Fibroblast of lung (primary cell): Measurements from ENCODE around the gene SOX1.

Experiments used
- EZH2 ChIP-seq: IDR thresholded peaks from 2 replicates; pipeline ENCODE4 v1.5.1; 2012; ENCODE audit warnings: low read length, control low read depth, mild to moderate bottlenecking; ENCODE audit errors: missing control alignments
- TF ChIP-seq, protein P1 (sequence below), 2 donors: IDR thresholded peaks in 1 of 2; conservative IDR thresholded peaks in 1 of 2; 1 replicate in 1 of 2; 2 replicates in 1 of 2; pipeline ENCODE4 v1.5.1; 2011 to 2012; ENCODE audit warnings: low read length in 2 of 2, control low read depth in 1 of 2, inconsistent platforms in 1 of 2, low read depth in 1 of 2, mild to moderate bottlenecking in 1 of 2

DNA sequence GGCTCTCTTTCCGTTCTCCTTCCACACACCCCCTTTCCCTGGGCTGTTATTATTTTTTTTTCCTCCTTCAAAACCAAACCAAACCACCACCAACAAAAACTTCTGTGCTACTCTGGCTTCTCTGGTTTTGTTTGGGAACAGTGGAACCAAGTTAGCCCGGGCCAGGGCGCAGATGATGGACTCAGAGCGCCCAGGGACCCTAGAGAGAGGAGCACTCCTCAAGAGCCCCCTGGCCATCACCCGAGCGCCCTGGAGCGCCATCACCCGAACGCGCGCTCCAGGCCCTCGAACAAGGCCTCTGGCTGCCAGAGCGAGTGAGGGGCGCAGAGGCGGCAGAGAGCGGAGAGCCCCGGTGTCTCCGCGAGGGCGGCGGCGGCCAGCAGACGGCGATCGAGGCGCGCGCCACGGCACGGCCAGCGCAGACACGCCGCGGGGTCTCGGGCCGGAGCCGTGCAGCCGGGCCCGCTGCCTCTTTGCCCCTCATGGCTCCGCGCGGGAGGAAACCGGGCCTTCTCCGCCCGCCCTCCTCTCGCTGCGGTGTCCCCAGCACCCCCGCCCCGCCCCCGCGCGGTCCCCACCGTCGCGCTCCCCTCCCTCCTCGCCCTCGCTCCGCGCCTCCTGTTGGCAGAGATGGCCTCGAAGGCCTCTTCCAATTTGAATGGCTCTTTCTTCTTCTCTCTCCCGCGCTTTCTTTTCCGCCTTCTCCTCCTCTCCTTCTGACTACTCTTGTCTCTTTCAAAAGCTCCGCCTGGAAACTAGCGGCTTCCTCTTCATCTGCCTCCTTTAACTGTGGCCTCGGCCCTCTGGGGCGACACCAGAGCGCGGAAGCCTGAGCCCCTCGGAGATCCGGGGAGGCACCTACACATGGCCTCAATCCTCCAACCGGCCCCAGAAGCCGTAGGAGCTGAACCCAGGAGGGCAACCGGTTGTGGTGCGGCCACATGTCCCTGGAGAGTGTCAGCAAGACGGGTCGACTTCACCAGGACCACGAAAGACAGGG, 4.1 kb upstream of the SOX1 start:
- TF ChIP-seq, protein P1, sequence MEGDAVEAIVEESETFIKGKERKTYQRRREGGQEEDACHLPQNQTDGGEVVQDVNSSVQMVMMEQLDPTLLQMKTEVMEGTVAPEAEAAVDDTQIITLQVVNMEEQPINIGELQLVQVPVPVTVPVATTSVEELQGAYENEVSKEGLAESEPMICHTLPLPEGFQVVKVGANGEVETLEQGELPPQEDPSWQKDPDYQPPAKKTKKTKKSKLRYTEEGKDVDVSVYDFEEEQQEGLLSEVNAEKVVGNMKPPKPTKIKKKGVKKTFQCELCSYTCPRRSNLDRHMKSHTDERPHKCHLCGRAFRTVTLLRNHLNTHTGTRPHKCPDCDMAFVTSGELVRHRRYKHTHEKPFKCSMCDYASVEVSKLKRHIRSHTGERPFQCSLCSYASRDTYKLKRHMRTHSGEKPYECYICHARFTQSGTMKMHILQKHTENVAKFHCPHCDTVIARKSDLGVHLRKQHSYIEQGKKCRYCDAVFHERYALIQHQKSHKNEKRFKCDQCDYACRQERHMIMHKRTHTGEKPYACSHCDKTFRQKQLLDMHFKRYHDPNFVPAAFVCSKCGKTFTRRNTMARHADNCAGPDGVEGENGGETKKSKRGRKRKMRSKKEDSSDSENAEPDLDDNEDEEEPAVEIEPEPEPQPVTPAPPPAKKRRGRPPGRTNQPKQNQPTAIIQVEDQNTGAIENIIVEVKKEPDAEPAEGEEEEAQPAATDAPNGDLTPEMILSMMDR (conservative IDR thresholded peaks at IDR 0.05 in 1 of 2, IDR thresholded peaks at IDR 0.05 in 1 of 2; ENCODE audit: low read depth in 1 of 2, low read length in 2 of 2), result no peak
- TF ChIP-seq EZH2, result no peak
